Measurements from ENCODE around the gene POC1B.

POC1B gene

GRCh38 chr12:89525824-89526770, at the start of gene POC1B:
Gene POC1B (minus strand): TSS chr12:89526047. CDS start chr12:89525895, 152 bp downstream.
- DNase-seq: peak; percentile 61 to 72

DNA sequence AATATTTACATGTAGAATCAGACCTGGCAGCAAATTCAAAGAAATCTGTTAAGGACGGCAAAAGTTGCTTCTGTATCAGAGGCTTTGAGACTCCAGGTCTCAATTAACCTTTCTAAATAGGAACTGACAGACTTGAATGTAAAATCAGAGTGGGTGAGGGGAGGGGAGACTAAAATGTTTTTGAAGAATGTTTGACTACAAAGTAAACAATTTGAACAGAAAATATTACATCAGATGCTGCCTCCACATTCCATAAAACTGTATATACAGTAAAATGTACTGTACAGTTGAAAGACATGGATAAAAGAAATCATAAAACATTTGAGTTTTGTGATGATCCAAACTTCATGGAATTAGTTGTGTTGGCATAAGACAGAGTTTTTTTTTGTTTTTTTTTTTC, 49.5 kb upstream of the POC1B start:
- DNase-seq: no peak

GRCh38 chr12:89574736-89575208, 48.9 kb upstream of the POC1B start:
- no peak for DNase-seq

DNA sequence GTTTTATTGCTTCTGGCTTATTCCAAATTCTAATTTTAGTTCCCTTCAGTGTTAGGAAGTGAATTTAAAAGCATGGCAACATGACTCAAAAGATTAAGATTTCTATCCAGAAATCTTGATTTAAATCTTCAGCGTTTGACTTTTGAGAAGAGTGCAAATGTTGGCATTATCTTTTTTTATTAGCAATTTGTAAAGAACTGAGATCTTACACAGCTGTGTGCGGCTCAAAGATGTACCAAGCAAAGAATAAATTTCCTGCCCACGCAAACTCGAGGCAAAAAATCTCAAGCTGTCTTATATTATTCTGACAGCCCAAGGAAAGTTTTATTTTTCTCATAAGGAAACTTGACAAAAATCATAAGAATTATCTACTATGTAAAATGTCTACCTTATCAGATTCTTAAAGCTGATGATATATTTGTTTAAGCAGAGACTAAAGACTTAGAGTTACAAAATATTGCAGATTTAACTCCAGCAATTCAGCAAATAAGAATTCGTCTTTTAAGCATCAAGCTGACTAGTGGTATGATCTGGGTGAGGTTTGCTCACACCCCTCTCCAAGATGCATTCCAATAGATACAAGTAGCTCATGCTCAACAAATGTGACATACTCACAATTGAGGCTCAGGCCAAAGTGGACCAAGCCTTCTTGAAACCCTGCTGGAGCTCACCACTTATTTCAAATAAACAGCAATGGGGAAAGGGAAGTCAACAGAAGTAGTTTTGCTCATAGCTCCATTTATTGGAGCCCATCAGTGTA, 47.4 kb upstream of the POC1B start:
- no peak for DNase-seq

DNA sequence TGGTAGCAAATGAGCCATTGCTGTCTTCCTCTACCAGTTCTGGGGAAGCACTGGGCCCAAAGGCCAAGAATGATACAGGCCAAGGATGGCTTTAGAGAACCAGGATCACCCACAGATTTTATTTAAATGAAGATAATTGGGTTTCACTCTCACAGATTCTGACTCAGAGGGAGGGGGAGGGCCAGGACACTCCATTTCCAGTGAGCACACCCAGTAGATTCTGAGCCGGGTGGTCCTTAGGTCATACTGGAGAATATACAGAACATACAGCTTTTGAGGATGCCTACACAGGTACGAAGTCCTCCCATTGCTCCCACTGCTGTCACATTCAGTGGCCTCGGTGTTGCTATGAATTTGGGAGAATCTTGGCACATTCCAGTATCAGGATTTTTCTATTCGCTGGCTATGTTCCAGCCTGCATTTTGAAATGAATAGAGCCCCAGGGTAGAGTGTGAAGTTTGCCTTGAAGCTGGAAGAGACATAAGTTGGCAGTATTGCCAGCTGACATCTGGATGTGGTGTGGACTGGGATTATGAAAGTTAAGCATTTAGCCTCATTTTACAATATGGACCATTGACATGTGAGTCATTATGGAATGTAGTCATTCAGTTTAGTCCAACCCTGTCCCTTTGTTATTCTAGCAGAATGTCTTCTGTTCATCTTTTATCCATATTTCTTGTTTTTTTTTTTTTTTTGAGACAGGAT, 45.8 kb upstream of the POC1B start:
- DNase-seq: no peak

DNA sequence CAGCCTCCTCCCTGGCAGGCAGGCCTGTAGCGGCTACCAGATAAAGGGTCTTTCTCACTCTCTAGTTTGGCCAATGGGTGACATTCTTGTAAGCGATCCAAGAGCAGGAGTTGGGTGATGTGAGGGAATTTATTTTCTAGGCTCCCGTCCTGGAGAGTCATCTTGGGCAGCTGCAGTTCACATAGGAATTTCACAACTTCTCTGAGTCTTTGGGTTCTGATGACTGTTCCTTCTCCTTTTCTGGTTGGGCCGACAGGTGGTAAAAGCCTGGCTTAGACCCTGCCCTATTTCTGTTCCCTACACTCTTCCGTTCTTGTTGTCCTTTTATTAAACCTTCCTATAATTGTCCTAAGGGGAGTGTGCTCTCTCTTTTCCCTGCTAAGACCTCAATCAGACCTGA, 42.6 kb upstream of the POC1B start:
- DNase-seq: no peak

DNA sequence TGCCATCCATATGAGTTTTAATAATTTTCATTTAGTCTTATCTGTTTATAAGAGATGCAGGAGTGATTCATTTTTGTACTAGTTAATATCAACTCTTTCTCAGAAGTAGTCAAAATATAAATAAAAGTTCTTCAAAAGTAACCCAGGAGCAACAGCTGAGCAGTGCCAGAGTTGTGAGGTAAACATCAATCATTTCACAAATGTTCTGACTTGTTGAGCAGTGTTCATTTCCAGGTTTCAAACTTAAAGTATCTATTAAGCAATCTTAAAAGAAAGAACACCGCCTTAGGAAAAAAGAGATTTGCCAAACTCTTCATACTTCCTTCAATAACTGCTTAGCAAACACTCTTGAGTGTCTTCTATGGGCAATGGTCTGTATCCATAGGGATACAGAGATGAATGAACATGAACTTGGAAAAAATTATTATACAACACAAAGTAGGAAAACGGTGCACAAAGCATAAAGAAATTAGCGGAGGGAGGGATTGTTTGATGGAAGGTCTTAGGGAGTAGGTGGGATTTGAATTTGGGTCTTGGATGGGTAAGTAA, 41.9 kb upstream of the POC1B start:
- DNase-seq: no peak

DNA sequence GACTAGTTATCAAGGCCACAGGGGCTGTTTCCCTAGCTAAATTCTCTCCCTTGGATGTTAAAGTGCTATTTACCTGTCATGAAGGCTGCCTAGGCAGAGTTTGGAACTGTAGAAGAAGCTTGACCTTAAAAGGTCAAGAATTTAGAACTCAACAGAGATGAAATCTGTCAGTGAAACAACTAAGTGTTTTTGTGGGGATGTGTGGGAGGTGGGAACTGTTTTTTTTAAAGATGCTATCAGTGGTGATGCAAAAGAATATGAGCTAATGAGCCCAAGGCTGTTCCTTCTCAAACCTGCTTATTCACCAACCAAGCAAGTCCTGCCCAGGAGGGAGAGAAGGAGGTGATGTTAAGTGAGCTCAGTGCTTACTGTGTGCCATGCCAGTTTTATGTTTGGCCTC, 40.8 kb upstream of the POC1B start:
- DNase-seq: no peak

- DNase-seq: no peak
These were observed 39.2 kb upstream of the POC1B start for GRCh38 chr12:89565002-89565401.

DNA sequence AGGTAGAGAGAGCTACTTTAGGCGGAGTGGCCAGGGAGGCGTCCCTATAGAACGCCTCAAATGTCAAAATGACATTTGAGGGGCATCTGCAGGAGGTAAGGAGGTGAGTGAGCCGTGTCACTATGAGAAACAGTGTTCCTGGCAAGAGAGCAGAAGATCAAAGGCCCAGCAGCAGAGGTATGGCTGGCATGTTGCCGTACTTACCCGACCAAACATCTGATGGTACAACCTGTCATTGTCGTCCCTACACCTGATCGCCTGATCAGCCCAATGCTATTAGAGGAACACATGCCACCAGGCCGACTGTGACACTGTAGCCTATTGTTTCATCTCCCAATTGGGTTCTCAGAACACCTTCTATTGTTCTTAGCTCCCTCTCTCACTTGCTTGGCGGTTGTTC, 33.9 kb upstream of the POC1B start:
- DNase-seq: no peak

DNA sequence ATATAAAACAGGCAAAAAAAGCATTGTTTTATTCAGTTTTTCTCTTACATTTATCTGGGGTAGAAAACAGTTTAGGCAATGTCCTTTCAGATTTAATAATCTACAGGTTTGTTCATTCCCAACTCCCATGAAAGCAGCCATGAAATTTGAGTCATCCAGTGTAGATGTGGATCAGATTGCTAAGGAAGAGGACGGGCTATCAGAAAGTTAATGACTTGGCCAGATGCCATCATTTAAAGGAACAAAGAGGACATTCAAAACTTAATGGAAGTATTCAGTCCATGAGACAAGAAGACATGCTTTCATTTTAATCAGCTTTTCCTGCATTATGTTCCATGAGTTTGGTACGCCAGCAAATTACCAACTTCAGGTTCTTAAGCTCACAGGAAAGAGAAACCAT, 31.1 kb upstream of the POC1B start:
- DNase-seq: no peak

DNA sequence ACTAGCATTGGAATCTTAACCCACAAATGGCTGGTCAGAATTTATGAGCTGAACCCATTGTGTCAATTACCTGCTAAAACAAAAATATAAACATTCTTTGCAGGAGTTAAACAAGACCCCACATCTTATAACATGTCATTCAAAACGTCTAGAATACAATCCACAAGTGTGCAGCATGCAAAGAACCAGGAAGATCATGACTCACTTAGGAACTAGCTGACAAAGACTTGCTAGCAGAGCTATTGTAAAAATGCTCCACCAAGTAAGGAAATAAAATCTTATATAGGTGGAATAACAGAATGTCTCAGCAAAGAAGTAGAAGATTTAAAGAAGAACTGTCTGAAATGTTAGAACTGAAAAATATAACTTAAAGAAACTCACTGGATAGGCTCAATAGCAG, 26.5 kb upstream of the POC1B start:
- no peak for DNase-seq

- no peak for DNase-seq
These were observed 25.9 kb upstream of the POC1B start for GRCh38 chr12:89551747-89552146.

- no peak for DNase-seq
These were observed 21.3 kb upstream of the POC1B start for GRCh38 chr12:89547101-89547500.

GRCh38 chr12:89546151-89546550, 20.3 kb upstream of the POC1B start:
- no peak for DNase-seq

DNA sequence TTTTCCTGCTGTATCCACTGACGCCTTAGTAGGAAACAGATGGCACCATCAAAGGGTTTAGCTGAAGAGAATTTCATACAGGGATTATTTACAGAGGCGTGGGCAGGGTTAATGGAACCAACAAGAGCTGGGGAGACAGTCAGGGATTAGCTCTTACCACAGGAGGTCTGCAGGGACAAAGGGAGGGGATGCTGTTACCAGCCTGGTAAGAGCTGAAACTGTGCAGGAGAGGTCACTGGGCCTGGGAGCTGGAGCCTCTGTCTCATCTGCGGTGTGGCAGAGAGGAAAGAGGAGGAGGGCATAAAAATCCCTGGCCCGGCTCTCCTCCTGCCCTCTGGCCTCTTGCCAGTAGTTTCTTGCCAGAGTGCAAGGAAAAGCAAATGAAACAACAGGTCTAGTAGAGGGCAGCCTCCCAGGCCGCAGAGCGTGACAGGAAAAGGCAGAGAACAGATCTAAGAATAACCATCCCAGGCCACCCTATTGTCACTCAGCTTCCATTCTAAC, 18.9 kb upstream of the POC1B start:
- DNase-seq: no peak

DNA sequence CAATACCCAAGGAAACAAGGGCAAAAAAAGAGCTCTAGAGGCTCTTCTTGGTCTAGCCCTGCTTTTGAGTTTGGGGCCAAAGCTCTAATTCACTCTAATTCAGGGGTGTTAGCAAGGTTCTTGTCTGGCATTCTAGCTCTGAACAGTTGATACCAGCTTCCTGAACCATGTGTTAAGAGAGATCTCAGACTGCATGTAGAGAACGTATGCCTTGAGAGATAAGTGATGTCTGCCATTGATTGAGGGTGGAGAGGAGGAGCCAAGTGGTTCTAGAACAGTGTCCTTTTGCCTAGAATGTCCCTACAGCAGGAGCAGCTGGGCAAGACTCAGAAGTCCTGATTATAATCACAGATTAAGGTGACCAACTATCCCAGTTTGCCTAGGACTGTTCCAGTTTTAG, 18.2 kb upstream of the POC1B start:
- no peak for DNase-seq

- DNase-seq: peak; percentile 35 to 40
These were observed 17.2 kb upstream of the POC1B start for GRCh38 chr12:89542912-89543592.

DNA sequence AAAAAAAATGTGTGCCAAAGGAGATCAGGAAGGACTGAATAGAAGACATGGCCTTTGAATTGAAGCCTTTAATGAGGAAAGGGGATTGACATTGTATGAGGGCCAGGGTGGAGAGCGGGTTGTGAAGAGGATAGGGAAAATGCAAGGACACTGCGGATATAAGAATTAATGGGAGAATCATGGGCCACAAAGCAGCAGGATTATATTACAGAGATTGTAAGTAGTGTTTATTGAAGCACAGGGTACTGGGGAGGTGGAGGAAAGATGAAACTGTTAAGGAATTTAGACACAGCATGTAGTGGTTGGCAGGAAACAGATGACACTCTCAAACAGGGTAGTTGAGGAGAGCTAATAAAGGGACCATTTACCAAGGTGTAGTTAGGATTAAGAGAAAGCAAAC, 16.4 kb upstream of the POC1B start:
- no peak for DNase-seq

DNA sequence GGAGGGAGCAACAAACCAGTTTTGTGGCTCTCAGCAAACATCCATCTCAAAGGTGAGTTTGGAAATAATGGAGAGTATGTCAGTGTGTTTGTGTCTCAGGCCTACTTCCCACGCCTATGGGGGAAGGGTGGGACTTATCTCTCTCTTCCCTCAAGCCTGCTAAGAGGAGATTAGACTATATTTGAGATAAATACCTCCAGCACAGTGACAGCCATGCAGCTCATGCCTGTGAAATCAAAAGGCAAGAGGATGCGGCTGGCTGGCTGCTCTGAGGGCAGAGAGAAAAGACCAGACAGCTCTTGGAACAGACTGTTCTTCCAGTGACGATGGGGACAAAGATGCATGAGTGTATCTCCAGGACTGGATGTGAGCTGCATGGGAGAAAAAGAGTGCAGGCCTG, 14.7 kb upstream of the POC1B start:
- no peak for DNase-seq

GRCh38 chr12:89539426-89540223, 13.8 kb upstream of the POC1B start:
- no peak for DNase-seq
